ENCODE data around the gene CYFIP1.

The CYFIP1 gene

DNA sequence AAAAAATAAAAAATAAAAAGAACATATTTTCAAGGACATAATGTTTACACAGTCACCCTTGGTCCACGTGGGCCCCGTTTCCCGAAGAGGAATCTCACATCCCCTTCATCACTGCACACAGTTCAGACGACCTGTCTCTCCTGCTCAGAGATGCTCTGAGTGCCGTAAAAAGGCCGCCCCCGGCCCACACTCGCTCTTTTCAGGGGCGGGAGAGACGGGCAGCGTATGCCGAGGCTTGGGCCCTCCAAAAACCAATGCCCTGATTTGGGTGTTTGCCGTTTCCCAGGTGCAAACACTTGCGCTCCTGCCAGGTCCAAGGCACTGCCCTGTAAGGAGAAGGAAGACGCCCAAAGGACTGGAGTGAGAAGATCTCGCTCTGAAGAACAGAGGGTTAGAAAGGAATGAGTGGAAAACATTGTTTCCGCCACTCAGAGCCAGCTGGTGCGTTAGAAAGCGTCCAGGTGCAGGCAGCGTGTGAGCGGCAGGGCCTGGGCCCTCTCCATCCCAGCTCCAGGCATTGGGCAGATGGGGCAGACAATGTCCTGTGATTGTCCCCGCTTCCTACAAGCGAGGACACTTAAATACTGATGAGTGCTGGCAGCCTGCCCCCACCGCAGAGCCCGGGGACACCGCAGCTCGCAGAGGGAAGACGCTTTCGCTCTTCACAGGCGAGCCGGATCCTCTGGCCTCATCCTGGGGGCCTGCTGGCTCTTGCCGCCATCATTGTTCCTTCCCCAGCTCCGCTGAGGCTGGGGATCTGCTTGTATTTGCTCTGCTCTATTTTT lies 88.5 kb downstream of the CYFIP1 start:
- H3K4me3 Mint-ChIP-seq: no peak overlapping the region
- TF ChIP-seq, protein P1, sequence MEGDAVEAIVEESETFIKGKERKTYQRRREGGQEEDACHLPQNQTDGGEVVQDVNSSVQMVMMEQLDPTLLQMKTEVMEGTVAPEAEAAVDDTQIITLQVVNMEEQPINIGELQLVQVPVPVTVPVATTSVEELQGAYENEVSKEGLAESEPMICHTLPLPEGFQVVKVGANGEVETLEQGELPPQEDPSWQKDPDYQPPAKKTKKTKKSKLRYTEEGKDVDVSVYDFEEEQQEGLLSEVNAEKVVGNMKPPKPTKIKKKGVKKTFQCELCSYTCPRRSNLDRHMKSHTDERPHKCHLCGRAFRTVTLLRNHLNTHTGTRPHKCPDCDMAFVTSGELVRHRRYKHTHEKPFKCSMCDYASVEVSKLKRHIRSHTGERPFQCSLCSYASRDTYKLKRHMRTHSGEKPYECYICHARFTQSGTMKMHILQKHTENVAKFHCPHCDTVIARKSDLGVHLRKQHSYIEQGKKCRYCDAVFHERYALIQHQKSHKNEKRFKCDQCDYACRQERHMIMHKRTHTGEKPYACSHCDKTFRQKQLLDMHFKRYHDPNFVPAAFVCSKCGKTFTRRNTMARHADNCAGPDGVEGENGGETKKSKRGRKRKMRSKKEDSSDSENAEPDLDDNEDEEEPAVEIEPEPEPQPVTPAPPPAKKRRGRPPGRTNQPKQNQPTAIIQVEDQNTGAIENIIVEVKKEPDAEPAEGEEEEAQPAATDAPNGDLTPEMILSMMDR (IDR thresholded peaks at IDR 0.05; ENCODE audit: unreplicated experiment in 3 of 3): no peak
- H3K9me3 Mint-ChIP-seq: no peaks in the 10 kb centered on the region
- H3K27ac Mint-ChIP-seq: no peak overlapping the region
- peaks cover 48% of the 10 kb centered on the region for H3K36me3 Mint-ChIP-seq (ENCODE audit: low read depth)
- no peaks in the 10 kb centered on the region for H3K27me3 Mint-ChIP-seq (ENCODE audit: low read depth)
- H3K4me1 Mint-ChIP-seq: peaks cover 17% of the 10 kb centered on the region

DNA sequence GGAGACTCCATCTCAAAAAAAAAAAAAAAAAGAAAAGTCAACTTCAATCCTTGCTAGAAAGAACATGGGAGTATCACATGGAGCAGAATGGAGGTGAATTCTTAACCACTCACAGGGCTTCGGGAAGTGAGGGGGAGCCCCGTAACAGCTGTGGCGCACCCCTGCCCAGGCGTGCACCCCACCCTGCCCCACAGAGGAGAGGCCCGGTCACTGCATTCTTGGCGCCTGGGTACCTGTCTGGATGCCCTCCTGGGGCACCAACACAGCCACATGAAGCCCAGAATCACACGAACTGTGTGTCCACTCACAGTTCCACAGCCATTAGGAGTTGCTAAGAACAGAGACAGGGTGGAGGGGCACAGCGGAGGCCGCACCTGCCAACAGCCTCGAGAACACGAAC lies 89.9 kb downstream of the CYFIP1 start:
- peaks cover 46% of the 10 kb centered on the region for H3K36me3 Mint-ChIP-seq (ENCODE audit: low read depth)
- peaks cover 18% of the 10 kb centered on the region for H3K4me1 Mint-ChIP-seq
- H3K27me3 Mint-ChIP-seq (ENCODE audit: low read depth): no peaks in the 10 kb centered on the region
- H3K27ac Mint-ChIP-seq: no peak overlapping the region
- no peaks in the 10 kb centered on the region for H3K9me3 Mint-ChIP-seq
- TF ChIP-seq, protein P1 (IDR thresholded peaks at IDR 0.05; ENCODE audit: unreplicated experiment in 3 of 3): no peak
- no peak overlapping the region for H3K4me3 Mint-ChIP-seq

DNA sequence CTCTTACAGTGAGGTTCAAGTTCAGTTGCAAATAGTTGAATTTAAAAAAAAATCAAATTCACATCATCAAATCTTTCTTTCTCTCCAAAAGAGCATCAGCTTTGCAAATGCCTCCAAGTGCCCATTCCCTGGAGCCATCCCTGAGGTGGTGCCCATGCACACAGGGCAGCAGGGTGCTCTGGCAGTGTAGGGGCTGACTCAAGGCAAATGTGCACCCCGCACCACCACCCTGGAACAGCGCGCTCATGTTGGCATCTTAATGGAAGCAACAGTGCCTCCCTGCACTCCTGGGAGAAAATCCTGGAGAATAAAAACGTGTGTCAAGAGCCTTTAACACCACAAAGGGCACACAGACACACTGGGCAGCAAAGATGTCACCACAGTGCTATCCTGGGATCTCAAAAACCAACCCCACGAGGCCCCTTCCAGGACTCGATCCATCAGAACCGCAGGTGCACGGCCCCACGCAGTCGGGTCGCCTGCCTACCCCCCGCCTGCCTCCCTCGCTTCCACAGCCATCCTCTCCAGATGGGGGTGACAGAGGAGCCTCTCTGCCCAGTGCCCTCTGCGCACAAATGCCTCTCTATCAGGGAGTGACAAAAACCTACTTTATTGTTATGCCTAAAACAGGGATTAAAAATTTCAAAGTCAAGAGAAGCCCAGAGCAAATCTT lies 90.9 kb downstream of the CYFIP1 start:
- no peaks in the 10 kb centered on the region for H3K27me3 Mint-ChIP-seq (ENCODE audit: low read depth)
- TF ChIP-seq, protein P1 (IDR thresholded peaks at IDR 0.05; ENCODE audit: unreplicated experiment in 3 of 3): no peak
- peaks cover 18% of the 10 kb centered on the region for H3K4me1 Mint-ChIP-seq
- peaks cover 45% of the 10 kb centered on the region for H3K36me3 Mint-ChIP-seq (ENCODE audit: low read depth)
- no peaks in the 10 kb centered on the region for H3K9me3 Mint-ChIP-seq
- H3K27ac Mint-ChIP-seq: no peak overlapping the region
- no peak overlapping the region for H3K4me3 Mint-ChIP-seq

DNA sequence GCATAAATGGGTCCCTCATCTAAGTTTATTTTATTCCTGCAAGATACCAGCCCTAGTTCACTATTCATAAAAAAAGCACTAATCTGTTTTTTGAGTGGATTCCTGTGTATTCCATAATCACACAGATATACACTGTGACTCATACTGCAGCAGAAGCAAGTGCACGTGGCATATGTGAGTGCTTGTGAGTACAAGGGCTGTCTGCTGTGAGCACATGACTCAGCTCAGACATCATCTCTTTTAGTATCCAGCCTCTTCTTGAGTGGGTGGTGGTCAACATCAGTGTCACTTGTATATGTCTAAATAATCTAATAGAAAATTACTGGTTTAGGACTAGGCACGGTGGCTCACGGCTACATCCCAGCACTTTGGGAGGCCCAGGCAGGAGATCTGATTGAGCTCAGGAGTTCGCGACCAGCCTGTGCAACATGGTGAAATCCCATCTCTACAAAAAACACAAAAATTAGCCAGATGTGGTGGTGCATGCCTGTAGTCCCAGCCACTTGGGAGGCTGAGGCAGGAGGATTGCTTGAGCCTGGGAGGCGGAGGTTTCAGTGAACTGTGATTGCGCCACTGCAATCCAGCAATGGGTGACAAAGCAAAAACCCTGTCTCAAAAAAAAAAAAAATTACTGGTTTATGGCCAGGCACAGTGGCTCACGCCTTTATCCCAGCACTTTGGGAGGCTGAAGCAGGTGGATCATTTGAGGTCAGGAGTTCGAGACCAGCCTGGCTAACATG lies 91.9 kb downstream of the CYFIP1 start:
- no peak overlapping the region for H3K4me3 Mint-ChIP-seq
- H3K27me3 Mint-ChIP-seq (ENCODE audit: low read depth): no peaks in the 10 kb centered on the region
- H3K9me3 Mint-ChIP-seq: no peaks in the 10 kb centered on the region
- peaks cover 18% of the 10 kb centered on the region for H3K4me1 Mint-ChIP-seq
- TF ChIP-seq, protein P1 (IDR thresholded peaks at IDR 0.05; ENCODE audit: unreplicated experiment in 3 of 3): no peak
- H3K36me3 Mint-ChIP-seq (ENCODE audit: low read depth): peaks cover 40% of the 10 kb centered on the region
- H3K27ac Mint-ChIP-seq: no peak overlapping the region

DNA sequence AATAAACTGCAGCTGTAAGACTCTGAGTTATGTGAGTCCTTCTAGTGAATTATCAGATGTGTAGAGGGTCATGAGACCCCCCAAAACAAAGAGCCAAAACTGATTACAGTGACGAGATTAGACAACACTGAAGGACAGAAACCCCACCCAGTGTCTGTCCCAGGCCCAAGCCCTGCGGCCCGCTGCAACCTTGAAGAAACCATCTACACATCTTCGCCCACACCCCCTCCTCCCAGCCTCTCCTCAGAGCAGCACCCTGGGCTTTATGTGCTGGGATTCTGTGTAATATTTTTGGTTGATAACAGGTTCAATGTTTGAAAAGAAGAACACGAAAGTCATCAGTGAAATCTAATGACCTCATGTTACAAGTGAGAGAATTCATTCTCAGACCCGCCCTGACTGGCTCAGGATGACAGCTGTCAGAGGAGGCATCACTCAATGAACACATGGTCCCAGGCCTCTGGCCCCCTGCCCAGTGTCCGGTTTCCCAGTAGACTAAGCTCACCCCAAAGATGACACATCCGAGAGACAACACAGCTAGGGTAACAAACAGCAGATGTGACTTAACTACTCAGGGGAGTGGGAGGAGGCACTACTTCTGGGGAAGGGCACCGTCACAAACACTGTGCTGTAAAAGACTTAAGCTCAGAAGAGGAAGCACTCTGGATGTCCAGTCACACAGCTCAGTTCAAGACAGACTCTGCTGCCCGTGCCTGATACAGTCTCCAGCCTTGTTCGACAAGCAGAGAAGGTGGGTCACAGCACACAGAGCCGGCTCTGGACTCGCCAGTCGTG lies 92.8 kb downstream of the CYFIP1 start:
- H3K27me3 Mint-ChIP-seq (ENCODE audit: low read depth): no peaks in the 10 kb centered on the region
- TF ChIP-seq, protein P1 (IDR thresholded peaks at IDR 0.05; ENCODE audit: unreplicated experiment in 3 of 3): no peak
- no peak overlapping the region for H3K4me3 Mint-ChIP-seq
- H3K36me3 Mint-ChIP-seq (ENCODE audit: low read depth): peaks cover 34% of the 10 kb centered on the region
- no peaks in the 10 kb centered on the region for H3K9me3 Mint-ChIP-seq
- H3K27ac Mint-ChIP-seq: no peak overlapping the region
- H3K4me1 Mint-ChIP-seq: peaks cover 18% of the 10 kb centered on the region

Data from nephron (organoid).